Amygdala (tissue), 56 donors: Measurements from ENCODE around the gene SPATA13.
"Not testable (repeated sequence)": the region's sequence is repeated elsewhere in the genome, so short reads cannot be mapped to it uniquely, and the experiment has no call there.

Experiments
- DNase-seq, 56 donors: peaks; one replicate each; lab custom pipeline; 2025; lab: John Stamatoyannopoulos, UW

Gene SPATA13

GRCh38 chr13:24341439-24341838, 180.9 kb downstream of the SPATA13 start:
- DNase-seq: no peak

GRCh38 chr13:24348385-24348784, 187.9 kb downstream of the SPATA13 start:
- no peak for DNase-seq

GRCh38 chr13:24348797-24349515, 188.4 kb downstream of the SPATA13 start:
- DNase-seq: no peak

- DNase-seq: not testable (repeated sequence)
These were observed 189.5 kb downstream of the SPATA13 start for GRCh38 chr13:24349778-24350664.

- DNase-seq: no peak
These were observed 190.9 kb downstream of the SPATA13 start for GRCh38 chr13:24351423-24351822.

GRCh38 chr13:24353736-24354135, 193.2 kb downstream of the SPATA13 start:
- DNase-seq: no peak

GRCh38 chr13:24355103-24355502, 194.6 kb downstream of the SPATA13 start:
- no peak for DNase-seq

- no peak for DNase-seq
These were observed 195.8 kb downstream of the SPATA13 start for GRCh38 chr13:24356270-24356669.
